K562 (cell line): ENCODE data around the gene CENPP. TPM values are rescaled to one million over a fixed set of nuclear protein-coding genes. Genes with fewer than 3 reads are reported as not detected.

ENCODE experiments used
- AFF1 ChIP-seq, 2 experiments: fragments of 450-650 bp; IDR thresholded peaks; 2 replicates each; pipeline ENCODE4 v1.6.1; 2018; ENCODE audit warnings: mild to moderate bottlenecking in 2 of 2, low read depth in 1 of 2; ENCODE audit not compliant: partially characterized antibody in 2 of 2
- CC2D1A ChIP-seq: fragments of 450-650 bp; IDR thresholded peaks from 2 replicates; pipeline ENCODE4 v1.6.1; 2017; ENCODE audit warnings: mild to moderate bottlenecking
- CHD7 ChIP-seq: fragments of 200-600 bp; sonication (generic); IDR thresholded peaks from one replicate; pipeline ENCODE4 v1.6.1; 2012; ENCODE audit warnings: mild to moderate bottlenecking, low read depth, low read length, inconsistent platforms
- ELK1 ChIP-seq: sonication (generic); formaldehyde crosslinking; IDR thresholded peaks from 2 replicates; pipeline ENCODE4 v1.8.1; 2022; ENCODE audit warnings: missing genetic modification reagents
- ZNF668 ChIP-seq: fragments of 250-450 bp; sonication (Bioruptor Pico); IDR thresholded peaks from 2 replicates; pipeline ENCODE4 v1.8.0; 2022; ENCODE audit warnings: mild to moderate bottlenecking, inconsistent platforms
- polyA plus RNA-seq, 8 experiments: library from polyadenylated mRNA; depleted of rRNA in 4 of 8; stranded (reverse) in 5 of 8; unstranded in 3 of 8; fragments of >200 nt; fragmentation: Nextera tagmentation in 2 of 8; fragmentation: Illumina TruSeq in 1 of 8; extraction: Ambion mirVana in 2 of 8; extraction: Trizol in 1 of 8; gene quantifications; 2 replicates each; pipeline versions ENCODE4 v1.2.1 to v1.2.3, GENCODE V29; 2011 to 2014; ENCODE audit warnings: inconsistent platforms in 1 of 8, missing spikeins in 1 of 8
- total RNA-seq, 7 experiments: library from RNA; depleted of rRNA in 6 of 7; stranded (reverse); fragments of >200 nt in 6 of 7; fragmentation: Illumina TruSeq in 2 of 7; extraction: Trizol in 2 of 7; gene quantifications; 2 replicates each; pipeline versions ENCODE4 v1.2.1 to v1.2.3, GENCODE V29; 2011 to 2021; ENCODE audit warnings: low replicate concordance in 1 of 7

The CENPP gene
- total and polyA plus RNA-seq, 9 of the 15 experiments (the other 6 are each of a cell fraction or from before 2014, with no cell fraction given): 8.0 to 28.5 (median 17.9) TPM

- no peak for TF ChIP-seq CHD7
- no peak for TF ChIP-seq ELK1 (CRISPR knock-in tag)
- no peak for TF ChIP-seq AFF1 (IDR thresholded peaks at IDR 0.05; ENCODE audit: low read depth in 1 of 2, partially characterized antibody in 2 of 2)
- TF ChIP-seq CC2D1A: no peak
- TF ChIP-seq ZNF668 (CRISPR knock-in tag): no peak
These were observed 316.8 kb downstream of the CENPP start (continued) for GRCh38 chr9:92642564-92642963.
